Peyer's patch (tissue), 4 donors: ENCODE results near the gene ST7.

Experiments
- CTCF ChIP-seq, 6 experiments: fragments of 450-650 bp in 4 of 6; fragments of 200-600 bp in 2 of 6; sonication (generic) in 1 of 6; IDR thresholded peaks; one replicate each; pipeline ENCODE4 v1.5.1; 2017 to 2019; ENCODE audit warnings: antibody characterized with exemption in 6 of 6, mild to moderate bottlenecking in 3 of 6, moderate library complexity in 1 of 6
- POLR2A ChIP-seq, 2 donors: fragments of 450-650 bp; IDR thresholded peaks; one replicate each; pipeline ENCODE4 v1.5.1; 2017; ENCODE audit warnings: antibody characterized with exemption in 2 of 2, mild to moderate bottlenecking in 2 of 2, moderate library complexity in 2 of 2

GRCh38 chr7:117249696-117250095 is 296.4 kb downstream of the ST7 start:
- no peak for TF ChIP-seq CTCF (IDR thresholded peaks at IDR 0.05)
- no peak for TF ChIP-seq POLR2A (IDR thresholded peaks at IDR 0.05)
